Fibroblast of skin of left biceps (primary cell): Measurements from ENCODE around the gene ME3.

ENCODE experiments used
- DNase-seq, 2 experiments: peaks; one replicate each; pipeline ENCODE4 v3.0.0-alpha.2; 2013; ENCODE audit warnings: low read depth in 2 of 2

The ME3 gene

GRCh38 chr11:86692746-86693145 lies 20.3 kb upstream of the ME3 start:
- DNase-seq: no peak

DNA sequence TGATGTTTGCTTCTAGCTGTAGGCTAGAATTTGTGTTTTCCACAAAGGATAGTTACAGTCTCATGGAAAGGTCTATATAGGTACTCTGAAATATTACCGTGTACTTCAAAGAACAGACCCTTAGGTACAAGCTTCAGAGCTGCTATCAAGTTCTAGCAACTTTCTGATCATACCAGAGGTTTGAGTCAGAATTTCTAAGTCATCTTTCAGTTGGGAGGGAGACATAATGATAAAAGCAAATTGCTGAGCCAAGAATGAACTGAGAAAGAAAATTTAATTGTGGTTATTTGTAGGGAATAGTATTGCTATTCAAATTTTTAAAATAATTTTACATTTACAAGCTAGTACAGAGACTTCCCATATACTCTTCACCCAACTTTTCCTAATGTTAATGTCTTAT lies 19.9 kb upstream of the ME3 start:
- DNase-seq: no peak

GRCh38 chr11:86688398-86689179 lies 16.2 kb upstream of the ME3 start:
- DNase-seq: no peak

DNA sequence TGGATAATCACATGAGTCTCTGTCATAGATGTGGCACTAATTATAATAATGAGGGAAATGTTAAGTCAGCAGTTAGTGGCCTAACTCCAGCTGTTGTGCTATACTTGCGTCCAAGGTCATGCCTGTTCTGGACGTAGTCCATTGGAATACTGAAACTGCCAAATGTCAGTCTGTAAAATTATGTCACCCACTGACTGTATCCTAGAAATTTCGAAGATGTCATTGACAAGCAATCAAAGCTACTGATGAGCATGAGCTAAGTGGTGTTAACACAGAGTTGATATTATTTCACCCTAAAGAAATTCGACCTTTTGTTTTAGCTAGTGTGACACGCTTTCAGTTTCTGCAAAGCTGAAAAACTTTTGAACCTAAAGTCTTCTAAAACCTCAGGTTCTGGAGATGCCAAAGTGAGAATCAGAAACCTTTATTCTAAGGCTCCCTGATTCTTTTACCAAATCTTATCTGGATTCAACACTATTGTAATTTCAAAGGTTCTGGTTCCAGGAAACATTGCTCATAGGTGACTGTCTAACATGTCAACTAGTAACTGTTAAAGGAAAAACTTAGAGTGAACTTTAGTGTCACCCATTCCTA lies 14.9 kb upstream of the ME3 start:
- no peak for DNase-seq

DNA sequence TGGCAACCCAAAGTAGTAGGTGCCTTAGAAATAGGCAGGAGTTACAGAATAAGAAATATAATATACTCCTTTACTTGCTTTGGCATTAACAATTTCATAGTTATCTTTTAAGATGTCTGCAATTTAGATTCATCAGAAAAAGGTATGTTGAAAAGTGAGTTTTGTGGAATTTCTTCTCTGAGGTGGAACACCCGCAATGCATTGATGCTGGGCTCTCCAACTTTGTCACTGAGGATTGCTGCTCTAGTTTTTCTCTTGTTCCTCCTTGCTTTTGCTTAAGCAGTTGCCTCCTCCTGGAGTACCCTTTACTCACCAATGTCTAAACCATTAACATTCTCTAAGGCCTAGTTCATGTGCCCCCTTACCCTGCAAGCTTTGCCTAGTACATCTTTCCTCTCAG lies 14.1 kb upstream of the ME3 start:
- DNase-seq: no peak

DNA sequence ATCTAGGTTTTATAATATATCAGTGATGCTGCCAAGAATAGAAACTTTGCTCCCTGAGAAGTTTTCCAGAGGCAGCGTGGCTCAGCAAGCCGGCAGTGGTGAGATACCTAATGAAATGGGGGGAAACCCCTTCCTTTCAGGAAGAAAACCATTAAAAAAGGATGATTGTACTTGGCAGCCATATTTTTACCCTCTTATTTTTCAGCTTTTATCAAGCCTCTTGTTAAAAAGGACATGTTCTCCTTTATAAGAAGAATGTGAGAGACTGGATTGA lies 9.0 kb upstream of the ME3 start:
- no peak for DNase-seq

DNA sequence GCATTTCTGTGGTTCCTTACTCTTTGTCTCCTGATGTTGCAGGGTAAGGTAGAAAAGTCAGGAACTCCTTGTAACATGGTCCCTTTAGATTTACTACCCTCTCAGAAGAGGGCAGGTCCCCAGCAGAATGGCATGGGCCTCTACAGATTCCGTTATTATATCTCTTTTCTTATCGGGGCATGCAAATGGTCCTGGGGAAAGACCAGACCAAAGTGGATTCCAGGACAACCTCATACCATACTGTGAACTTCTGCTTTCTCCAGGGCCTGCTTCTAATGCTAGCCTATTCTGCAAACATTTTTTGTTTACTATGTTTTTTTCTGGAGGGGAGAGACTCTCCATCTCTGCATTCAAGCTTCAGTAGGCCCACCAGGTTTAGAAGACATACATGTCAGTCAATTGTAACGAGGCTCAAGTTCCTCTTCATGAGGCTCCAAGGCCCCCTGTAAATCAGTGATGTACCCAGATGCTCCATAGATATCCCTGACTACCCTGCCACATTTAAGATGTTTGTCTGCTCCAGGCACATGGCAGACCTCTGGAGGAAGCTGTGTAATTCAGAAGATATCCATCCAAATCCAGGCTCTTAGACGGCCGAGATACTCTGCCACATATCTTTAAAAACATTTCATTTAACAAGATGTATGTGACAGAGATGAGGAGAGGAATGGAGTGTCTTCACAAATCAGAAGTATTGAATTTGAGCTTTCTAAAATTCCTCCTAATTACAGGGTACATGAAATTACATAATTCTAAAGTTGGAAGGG lies 8.5 kb upstream of the ME3 start:
- DNase-seq: no peak

- no peak for DNase-seq
Measured at GRCh38 chr11:86678823-86679222, 6.4 kb upstream of the ME3 start.

GRCh38 chr11:86678296-86678695 lies 5.9 kb upstream of the ME3 start:
- no peak for DNase-seq

DNA sequence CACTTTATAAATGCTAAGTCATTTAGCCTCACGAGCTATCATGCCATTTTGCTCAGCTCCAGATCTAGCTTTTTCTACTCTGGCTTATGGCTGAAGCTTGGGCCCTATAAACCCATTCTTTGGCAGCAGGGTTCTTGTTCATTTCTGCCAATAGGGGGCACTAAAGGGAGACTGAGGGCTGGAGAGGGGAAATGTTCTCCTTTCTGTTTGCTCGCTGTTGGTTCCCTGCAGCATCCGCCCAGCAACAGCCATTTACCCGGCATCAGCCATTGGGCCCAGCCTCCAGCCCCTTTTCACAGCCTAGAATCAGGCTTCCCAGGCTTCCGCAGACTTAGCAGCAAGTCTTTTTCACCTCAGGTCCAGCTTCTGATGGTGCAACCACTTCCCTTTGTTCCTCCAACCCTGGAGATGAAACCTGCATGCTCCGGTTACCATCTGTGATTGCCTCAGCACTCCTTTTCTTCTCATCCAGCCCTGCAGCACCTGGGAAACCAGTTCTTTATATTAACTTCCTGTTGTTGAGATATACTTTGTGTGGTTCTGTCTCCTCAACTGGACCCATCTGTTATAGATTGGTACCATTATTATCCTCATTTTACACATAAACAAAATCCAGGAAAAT lies 4.2 kb upstream of the ME3 start:
- DNase-seq: no peak

DNA sequence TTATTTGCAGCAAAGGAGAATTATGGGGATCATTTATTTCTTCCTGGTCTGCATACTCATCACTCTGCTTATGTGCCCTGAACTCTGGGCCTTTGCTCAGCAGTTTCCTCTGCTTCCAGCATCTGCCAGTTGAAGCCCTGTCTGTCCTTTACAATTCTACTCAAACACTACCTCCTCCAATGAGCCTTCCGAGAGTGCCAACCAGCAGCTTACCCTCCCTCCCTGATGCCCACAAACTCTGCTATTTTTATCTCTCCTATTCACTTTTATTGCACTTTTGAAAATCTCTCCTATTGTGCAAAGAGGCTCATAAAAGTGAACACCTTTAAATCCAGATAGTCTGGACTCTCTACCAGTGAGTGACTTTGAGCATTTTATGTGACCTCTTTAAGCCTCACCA lies 3.6 kb upstream of the ME3 start:
- DNase-seq: no peak

- DNase-seq: no peak
Measured at GRCh38 chr11:86675017-86675416, 2.6 kb upstream of the ME3 start.

- no peak for DNase-seq
Measured at GRCh38 chr11:86673872-86674750, 1.7 kb upstream of the ME3 start.

DNA sequence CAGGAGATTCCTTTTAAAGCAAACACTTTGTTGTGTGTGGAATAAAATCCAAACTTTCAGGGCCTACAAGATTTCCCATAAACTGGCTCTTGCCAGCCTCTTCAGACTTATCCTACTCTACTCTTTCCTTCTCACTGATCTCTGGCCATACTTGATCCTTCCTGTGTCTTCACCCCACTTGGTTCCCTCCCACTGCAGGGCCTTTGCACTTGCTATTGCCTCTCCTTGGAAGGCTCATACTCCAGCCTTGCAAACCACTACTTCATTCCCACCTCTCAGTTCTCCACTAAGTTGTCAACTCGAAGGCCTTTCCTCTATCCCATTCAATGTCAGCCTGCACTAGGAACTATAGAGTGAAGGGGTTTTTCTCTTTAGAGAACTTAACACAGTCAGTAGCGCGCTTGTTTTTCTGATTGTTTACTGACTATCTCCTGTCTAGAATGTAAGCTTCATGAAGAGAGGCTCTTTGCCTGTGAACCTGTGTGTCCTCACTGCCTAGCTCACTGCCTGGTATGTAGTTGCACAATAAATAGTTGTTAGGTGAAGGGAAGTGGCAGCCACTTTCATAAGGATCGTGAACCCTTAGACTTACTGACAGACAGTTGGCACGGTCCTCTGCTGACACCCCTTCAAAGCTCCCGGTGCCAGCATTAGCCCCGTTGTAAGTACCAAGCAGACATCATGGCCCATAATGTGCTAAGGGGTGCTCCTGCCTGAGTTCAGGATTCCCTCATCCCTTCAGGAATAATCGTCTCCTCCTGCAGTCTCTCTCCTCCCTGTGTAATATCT lies 833 bp upstream of the ME3 start:
- DNase-seq: no peak

DNA sequence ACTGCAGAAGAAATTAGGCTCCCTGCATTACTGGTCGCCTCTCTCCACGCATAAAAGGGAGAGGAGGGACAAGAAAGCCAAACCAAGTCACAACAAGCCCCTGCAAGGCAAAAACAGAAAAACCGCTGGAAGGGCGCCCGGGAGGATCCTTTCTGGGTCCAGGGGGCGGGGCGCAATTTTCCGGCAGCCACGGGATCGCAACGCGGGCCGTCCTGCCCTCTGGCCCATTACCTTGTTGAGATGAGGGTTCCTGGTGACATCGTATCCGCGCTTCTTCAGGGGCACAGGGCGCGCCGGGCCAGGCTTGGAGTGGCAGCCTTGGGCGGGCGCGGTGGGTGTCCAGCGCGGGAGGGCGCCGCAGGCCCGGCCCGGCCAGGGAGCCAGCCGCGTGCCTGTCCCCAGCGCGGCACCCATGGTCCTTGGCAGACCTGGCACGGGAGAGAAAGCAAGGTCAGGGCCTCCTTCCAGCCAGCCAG lies 847 bp downstream of the ME3 start:
- no peak for DNase-seq

- no peak for DNase-seq
Measured at GRCh38 chr11:86670911-86671310, 1.5 kb downstream of the ME3 start.

GRCh38 chr11:86670181-86670580 lies 2.2 kb downstream of the ME3 start:
- no peak for DNase-seq

- DNase-seq: no peak
Measured at GRCh38 chr11:86669424-86669823, 3.0 kb downstream of the ME3 start.

GRCh38 chr11:86668929-86669328 lies 3.5 kb downstream of the ME3 start:
- DNase-seq: no peak

GRCh38 chr11:86666193-86666592 lies 6.2 kb downstream of the ME3 start:
- DNase-seq: no peak

DNA sequence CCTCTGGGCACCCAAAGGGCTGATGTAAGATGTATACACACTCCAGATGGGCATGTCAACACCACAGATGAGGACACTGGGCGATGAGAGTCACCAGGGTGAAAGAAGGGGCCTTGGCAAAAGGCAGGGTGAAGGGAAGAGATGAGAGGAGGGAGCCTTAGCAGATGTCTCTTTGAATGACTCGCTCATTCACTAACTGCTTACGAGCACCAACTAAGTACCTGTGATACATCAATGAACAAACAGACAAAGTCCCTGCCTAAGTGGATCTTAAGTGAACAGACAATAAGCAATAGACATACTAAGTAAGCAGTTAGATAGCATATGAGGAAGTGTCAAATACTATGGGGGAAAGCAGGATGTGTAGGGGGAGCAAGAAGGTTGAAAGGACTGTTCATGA lies 7.5 kb downstream of the ME3 start:
- no peak for DNase-seq
